OCI-LY3 (cell line): Measurements from ENCODE around the gene RWDD4.

Experiments
- EZH2phosphoT487 ChIP-seq: fragments of 200-600 bp; shearing (Covaris generic); IDR thresholded peaks from 2 replicates; pipeline ENCODE4 v1.6.1; 2018; ENCODE audit warnings: antibody characterized with exemption, mixed run types, low read depth
- TF ChIP-seq, protein P1 (sequence below): fragments of 200-600, 300-600 bp; sonication (generic); IDR thresholded peaks from 2 replicates; pipeline ENCODE4 v1.5.1; 2014; ENCODE audit warnings: antibody characterized with exemption, low read length, low read depth

DNA sequence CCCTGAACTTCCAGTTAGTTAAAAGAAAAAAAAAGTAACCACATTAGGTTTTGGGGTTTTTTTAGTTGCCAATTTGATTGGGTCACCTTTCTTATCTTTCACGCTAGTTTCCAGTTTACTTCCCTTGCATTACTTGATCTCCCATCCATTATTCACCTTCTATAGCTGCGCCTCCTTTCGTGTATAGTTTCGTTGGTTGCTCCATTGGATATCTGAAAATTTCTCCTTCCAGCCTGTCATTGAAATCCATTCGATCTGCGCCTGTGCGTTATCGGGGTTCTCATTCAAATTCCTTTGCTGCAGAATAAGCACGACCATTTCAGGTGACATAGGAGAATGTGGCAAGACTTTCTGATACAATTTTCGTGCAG lies 872 bp upstream of the RWDD4 start:
- TF ChIP-seq, protein P1, sequence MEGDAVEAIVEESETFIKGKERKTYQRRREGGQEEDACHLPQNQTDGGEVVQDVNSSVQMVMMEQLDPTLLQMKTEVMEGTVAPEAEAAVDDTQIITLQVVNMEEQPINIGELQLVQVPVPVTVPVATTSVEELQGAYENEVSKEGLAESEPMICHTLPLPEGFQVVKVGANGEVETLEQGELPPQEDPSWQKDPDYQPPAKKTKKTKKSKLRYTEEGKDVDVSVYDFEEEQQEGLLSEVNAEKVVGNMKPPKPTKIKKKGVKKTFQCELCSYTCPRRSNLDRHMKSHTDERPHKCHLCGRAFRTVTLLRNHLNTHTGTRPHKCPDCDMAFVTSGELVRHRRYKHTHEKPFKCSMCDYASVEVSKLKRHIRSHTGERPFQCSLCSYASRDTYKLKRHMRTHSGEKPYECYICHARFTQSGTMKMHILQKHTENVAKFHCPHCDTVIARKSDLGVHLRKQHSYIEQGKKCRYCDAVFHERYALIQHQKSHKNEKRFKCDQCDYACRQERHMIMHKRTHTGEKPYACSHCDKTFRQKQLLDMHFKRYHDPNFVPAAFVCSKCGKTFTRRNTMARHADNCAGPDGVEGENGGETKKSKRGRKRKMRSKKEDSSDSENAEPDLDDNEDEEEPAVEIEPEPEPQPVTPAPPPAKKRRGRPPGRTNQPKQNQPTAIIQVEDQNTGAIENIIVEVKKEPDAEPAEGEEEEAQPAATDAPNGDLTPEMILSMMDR: no peak
- no peak for TF ChIP-seq EZH2phosphoT487
